Measurements from ENCODE around the gene CLMP. TPM values are rescaled to one million over a fixed set of nuclear protein-coding genes. Genes with fewer than 3 reads are reported as not detected.

Gene CLMP
- total and polyA plus RNA-seq, 8 donors = 0.46 to 5.5 (median 1.0) TPM

DNA sequence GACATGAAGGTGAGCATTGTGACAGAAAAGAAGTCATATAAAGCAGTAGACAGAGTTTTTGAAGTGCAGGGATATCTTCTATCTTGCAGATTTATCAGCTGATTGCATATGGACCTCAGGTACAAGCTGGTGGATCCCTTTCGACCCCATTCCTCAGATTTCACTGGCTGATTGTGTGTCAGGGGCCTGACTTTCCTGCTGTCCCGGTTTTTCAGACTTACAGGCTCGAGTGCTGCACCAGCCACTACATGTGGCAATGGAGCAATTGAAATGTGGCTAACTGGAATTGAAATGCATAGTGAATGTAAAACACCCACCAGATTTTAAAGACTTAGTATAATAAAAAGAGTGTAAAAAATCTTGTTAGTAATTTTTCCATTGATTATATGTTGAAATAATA, 50.3 kb downstream of the CLMP start:
- no peak for DNase-seq
- intact Hi-C loops (cut with DNase I) = no loop called here
- TF ChIP-seq, protein P1, sequence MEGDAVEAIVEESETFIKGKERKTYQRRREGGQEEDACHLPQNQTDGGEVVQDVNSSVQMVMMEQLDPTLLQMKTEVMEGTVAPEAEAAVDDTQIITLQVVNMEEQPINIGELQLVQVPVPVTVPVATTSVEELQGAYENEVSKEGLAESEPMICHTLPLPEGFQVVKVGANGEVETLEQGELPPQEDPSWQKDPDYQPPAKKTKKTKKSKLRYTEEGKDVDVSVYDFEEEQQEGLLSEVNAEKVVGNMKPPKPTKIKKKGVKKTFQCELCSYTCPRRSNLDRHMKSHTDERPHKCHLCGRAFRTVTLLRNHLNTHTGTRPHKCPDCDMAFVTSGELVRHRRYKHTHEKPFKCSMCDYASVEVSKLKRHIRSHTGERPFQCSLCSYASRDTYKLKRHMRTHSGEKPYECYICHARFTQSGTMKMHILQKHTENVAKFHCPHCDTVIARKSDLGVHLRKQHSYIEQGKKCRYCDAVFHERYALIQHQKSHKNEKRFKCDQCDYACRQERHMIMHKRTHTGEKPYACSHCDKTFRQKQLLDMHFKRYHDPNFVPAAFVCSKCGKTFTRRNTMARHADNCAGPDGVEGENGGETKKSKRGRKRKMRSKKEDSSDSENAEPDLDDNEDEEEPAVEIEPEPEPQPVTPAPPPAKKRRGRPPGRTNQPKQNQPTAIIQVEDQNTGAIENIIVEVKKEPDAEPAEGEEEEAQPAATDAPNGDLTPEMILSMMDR (IDR thresholded peaks at IDR 0.05) = no peak
- Histone ChIP-seq H3K27me3 (no peaks in the 10 kb centered on the region), H3K9me3 (no peaks in the 10 kb centered on the region), H3K27ac (no peak overlapping the region), H3K36me3 (no peaks in the 10 kb centered on the region), H3K4me1 (peaks cover 0 to 9% (median 0%) of the 10 kb centered on the region in 3 donors), H3K4me3 (no peak overlapping the region)
- FAIRE-seq = no peak
- WGBS, 2 donors = 47 to 51% methylated on average over 3 of the region's 3 CpGs
- ATAC-seq = no peak

GRCh38 chr11:123143921-123144320, 51.1 kb downstream of the CLMP start:
- Histone ChIP-seq H3K27ac (no peak overlapping the region), H3K36me3 (no peaks in the 10 kb centered on the region), H3K27me3 (no peaks in the 10 kb centered on the region), H3K9me3 (no peaks in the 10 kb centered on the region), H3K4me3 (no peak overlapping the region), H3K4me1 (peaks cover 0 to 9% (median 0%) of the 10 kb centered on the region in 3 donors)
- DNase-seq (no peak), ATAC-seq (no peak), FAIRE-seq (no peak)
- TF ChIP-seq, protein P1 (IDR thresholded peaks at IDR 0.05) = no peak
- 84 to 89% methylated on average over 2 of the region's 2 CpGs for whole genome bisulfite sequencing, 2 donors
- intact Hi-C loops (cut with DNase I) = no loop called here

DNA sequence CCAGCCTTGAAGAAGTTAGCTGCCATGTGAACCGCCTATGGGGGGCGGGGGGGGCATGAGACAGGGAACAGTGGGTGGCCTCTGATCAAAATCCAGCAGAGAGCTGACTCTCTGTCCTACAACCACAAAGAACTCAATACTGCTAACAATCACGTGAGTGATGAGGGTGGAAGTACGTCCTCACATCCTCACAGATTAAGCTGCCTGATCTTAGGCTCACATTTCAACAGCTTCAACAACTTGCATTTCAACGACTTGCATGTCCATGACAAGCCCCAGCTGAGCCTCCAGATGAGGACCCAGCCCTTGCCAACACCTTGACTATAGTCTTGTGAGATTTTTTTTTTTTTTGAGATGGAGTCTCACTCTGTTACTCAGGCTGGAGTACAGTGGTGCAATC, 51.6 kb downstream of the CLMP start:
- H3K36me3 ChIP-seq = no peaks in the 10 kb centered on the region
- H3K9me3 ChIP-seq = no peaks in the 10 kb centered on the region
- DNase-seq (no peak), FAIRE-seq (no peak), ATAC-seq (no peak)
- peaks cover 0 to 9% (median 0%) of the 10 kb centered on the region in 3 donors for H3K4me1 ChIP-seq
- WGBS, 2 donors = 57 to 66% methylated on average over 5 of the region's 5 CpGs
- intact Hi-C loops (cut with DNase I) = no loop called here
- TF ChIP-seq, protein P1 (IDR thresholded peaks at IDR 0.05) = no peak
- H3K27ac ChIP-seq = no peak overlapping the region
- H3K27me3 ChIP-seq = no peaks in the 10 kb centered on the region
- H3K4me3 ChIP-seq = no peak overlapping the region

GRCh38 chr11:123139206-123139605, 55.8 kb downstream of the CLMP start:
- intact Hi-C loops (cut with DNase I) = no loop called here
- TF ChIP-seq, protein P1 (IDR thresholded peaks at IDR 0.05) = no peak
- H3K27me3 ChIP-seq = no peaks in the 10 kb centered on the region
- H3K4me3 ChIP-seq = no peak overlapping the region
- no peak overlapping the region for H3K27ac ChIP-seq
- no peak for FAIRE-seq
- WGBS, 2 donors = 86 to 93% methylated on average over 4 of the region's 4 CpGs
- no peaks in the 10 kb centered on the region for H3K36me3 ChIP-seq
- H3K4me1 ChIP-seq = no peaks in the 10 kb centered on the region
- no peaks in the 10 kb centered on the region for H3K9me3 ChIP-seq
- DNase-seq = no peak
- ATAC-seq = no peak

DNA sequence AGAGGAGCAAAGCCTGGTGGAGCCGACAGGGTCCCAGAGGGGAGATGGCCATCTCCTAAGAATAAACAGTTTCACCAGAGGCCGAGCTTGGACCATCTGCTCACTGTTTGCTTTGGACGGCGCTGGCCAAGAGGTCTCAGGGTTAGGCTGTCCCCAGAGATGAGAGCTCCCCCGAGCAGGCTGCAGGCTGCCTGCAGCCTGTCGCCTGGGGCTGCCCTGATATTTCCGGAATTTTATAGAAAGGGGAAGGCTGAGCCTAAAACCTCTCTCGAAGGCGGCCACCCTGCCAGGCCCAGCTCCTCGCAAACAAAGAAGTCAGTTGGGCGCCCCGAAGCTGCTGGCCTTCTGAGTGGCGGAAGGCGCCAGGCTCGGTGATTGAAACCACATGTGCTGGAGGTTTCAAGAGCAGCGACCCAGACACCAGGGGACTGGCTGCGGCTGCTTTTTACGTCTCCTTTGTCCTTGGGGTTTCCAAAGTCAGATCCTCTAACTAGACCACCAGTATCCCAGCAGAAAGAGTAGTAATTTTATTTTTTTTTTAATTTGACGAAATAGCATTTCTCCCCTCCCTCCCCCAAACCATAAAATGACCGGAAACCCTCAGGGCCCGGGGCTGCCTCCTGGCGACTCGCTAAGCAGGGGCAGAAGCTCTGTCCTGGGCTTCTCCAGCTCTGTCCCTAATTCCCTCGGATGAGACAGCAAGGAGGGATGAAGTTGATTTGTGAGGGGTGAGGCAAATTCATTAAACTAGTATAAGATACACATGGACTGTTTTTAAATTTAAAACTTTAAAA, 57.4 kb downstream of the CLMP start:
- Histone ChIP-seq H3K27ac (no peak overlapping the region), H3K36me3 (no peaks in the 10 kb centered on the region), H3K4me3 (no peak overlapping the region), H3K4me1 (no peaks in the 10 kb centered on the region), H3K27me3 (no peaks in the 10 kb centered on the region), H3K9me3 (no peaks in the 10 kb centered on the region)
- TF ChIP-seq, protein P1 (IDR thresholded peaks at IDR 0.05) = no peak
- FAIRE-seq (no peak), DNase-seq (peak in 5 of 6 donors; percentile 8 to 36 (median 22)), ATAC-seq (peak in 3 of 4 donors; percentile 62 to 72 (median 63))
- intact Hi-C loops (cut with DNase I) = no loop called here
- WGBS, 2 donors = 58 to 61% methylated on average over 24 of the region's 24 CpGs
